ENCODE measurements around the gene B3GNT5.

B3GNT5 gene

GRCh38 chr3:183287301-183287971 is 34.4 kb downstream of the B3GNT5 start:
- no peak overlapping the region for H3K4me3 ChIP-seq (ENCODE audit: low read depth, low read length)

DNA sequence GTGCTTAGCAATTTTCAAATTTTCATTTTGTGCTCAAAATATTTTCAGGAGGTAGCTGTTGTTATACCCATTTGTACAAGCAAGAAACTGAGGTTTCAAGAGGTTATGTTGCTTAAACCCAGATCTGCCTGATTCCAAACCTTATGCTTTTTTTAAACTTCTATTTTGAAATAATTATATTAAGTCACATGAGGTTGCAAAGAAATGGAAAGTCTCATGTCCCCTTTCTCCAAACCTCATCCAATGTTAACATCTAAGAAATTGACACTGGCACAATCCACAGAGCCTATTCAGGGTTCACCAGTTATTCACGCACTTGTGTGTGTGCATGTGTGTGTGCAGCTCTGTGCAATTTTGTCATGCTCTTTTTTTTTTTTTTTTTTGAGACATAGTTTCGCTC is 35.1 kb downstream of the B3GNT5 start:
- H3K4me3 ChIP-seq (ENCODE audit: low read depth, low read length) = no peak overlapping the region

- no peak overlapping the region for H3K4me3 ChIP-seq (ENCODE audit: low read depth, low read length)
Measured at GRCh38 chr3:183290216-183290615, 37.2 kb downstream of the B3GNT5 start.

- no peak overlapping the region for H3K4me3 ChIP-seq (ENCODE audit: low read depth, low read length)
Measured at GRCh38 chr3:183291497-183292031, 38.5 kb downstream of the B3GNT5 start.

DNA sequence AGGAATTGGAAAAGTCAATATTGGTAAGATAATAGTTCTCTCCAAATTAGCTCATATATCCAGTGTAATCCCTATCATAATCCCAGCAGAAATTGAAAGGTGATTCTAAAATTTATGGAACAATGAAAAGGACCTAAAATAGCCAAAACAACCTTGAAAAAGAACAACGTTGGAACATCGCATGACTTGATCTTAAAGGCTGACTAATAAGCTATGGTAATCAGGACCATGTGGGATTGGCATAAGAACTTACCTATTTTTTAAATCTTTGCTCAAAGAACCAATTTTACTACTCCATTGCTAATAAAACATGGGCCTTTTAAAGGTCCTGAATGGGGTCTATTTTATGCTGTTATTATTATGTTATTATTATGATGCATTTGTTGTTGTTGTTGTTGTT is 40.9 kb downstream of the B3GNT5 start:
- no peak overlapping the region for H3K4me3 ChIP-seq (ENCODE audit: low read depth, low read length)

DNA sequence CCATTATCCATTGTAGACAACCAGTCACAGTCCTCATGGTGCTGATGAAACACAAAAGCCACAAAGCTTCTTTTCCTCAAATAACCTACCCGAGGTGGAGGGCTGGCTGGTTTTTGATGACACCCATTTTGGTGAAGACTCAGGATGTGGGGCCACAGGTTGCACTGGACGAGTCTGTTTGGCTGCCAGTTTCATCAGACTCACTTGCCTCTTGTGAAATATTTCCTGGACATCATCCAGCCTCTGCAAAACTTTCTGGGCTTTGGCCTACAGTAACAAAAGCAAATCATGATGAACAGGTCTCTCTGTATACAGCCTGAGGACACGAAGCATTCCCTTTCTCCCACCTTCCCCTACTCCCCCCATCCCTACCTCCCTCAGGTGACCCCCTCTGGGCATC is 42.2 kb downstream of the B3GNT5 start:
- H3K4me3 ChIP-seq (ENCODE audit: low read depth, low read length) = no peak overlapping the region

DNA sequence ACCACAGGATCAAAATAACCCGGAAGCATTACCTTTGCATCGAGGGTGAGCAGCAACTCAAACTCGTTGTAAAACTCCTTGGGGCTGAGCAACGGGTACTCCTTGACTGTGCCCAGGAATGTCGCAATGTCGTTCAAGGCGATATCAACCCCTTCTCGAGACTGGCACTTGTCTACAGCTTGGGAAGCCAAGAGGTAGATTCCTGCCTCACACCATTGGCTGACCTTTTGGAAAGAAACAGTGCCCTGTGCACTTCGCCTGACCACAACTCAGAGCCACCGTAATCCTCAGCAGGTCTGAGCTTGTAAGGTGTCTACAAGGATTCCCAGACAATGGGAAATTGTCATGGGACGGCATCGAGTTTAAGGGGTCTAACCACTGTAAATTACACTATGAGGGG is 43.9 kb downstream of the B3GNT5 start:
- no peak overlapping the region for H3K4me3 ChIP-seq (ENCODE audit: low read depth, low read length)

GRCh38 chr3:183298701-183299153 is 45.7 kb downstream of the B3GNT5 start:
- no peak overlapping the region for H3K4me3 ChIP-seq (ENCODE audit: low read depth, low read length)

DNA sequence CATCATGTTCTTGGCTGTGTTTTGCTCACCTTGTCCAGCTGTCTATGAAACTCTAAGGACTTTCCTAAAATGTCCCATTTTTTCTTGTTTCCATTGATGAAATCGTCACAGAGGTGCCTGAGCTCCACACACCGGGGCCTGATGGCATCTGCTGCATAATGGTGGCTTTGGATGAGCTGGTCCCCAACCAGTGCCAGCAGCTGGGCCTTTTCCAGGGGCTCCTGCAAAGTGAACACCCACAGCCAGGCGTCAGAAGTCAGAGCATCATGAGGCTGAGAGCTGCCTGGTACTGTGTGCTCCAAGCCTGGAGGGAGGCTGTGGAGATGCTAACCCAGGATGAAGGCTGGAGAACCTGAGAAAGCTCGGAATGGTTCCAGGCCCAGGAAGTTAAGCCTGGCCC is 46.9 kb downstream of the B3GNT5 start:
- no peak overlapping the region for H3K4me3 ChIP-seq (ENCODE audit: low read depth, low read length)

DNA sequence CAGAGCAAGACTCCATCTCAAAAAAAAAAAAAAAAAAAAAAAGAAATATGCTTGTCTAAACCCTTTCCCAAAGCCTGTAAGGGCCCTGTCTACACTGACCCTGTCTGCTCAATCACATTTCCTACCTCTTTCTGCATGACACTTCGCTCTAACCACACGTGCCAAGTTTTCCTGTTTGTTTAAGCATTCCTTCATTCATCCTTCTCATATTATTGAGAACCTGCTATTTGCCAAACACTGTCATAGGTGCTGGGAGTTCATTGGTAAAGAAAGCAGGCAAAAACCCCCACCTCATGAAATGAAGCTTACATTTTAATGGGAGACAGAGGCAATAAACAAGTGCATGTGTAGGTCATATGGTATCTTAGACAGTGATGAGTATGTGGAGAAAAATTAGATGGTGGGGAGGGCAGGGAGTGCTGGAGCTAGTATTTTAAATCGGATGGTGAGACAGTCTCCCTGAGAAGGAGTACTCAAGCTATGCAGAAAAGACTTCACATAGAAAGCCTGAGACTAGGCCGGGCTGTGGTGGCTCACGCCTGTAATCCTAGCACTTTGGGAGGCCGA is 48.0 kb downstream of the B3GNT5 start:
- H3K4me3 ChIP-seq (ENCODE audit: low read depth, low read length) = no peak overlapping the region

DNA sequence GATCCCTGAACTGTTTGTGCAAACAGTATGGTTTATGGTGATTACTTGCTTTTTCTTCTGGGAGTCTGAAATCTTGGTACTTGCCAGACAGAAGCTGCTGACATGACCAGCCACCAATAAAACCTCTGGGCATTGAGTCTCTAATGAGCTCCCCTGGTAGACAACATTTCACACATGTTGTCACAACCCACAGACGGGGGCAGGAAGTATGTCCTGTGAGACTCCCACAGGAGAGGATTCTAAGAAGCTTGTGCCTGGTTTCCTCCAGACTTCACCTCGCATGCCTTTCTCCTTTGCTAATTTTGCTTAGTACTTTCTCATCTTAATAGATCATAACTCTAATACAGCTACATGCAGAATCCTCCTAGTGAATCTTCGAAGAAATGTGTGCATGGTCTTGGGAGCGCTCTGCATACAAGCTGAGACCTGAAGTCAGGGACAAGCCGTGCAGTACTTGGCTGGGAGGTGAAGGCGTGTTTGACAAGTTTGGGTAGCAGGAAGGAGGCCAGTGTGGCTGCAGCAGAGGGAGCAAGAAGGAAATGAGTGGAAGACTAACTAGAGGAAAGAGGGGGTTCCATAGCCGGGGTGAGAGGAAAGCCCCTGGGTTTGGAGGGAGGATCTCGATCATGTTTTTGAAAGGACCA is 49.0 kb downstream of the B3GNT5 start:
- no peak overlapping the region for H3K4me3 ChIP-seq (ENCODE audit: low read depth, low read length)

- H3K4me3 ChIP-seq (ENCODE audit: low read depth, low read length) = no peak overlapping the region
Measured at GRCh38 chr3:183303690-183304089, 50.6 kb downstream of the B3GNT5 start.

DNA sequence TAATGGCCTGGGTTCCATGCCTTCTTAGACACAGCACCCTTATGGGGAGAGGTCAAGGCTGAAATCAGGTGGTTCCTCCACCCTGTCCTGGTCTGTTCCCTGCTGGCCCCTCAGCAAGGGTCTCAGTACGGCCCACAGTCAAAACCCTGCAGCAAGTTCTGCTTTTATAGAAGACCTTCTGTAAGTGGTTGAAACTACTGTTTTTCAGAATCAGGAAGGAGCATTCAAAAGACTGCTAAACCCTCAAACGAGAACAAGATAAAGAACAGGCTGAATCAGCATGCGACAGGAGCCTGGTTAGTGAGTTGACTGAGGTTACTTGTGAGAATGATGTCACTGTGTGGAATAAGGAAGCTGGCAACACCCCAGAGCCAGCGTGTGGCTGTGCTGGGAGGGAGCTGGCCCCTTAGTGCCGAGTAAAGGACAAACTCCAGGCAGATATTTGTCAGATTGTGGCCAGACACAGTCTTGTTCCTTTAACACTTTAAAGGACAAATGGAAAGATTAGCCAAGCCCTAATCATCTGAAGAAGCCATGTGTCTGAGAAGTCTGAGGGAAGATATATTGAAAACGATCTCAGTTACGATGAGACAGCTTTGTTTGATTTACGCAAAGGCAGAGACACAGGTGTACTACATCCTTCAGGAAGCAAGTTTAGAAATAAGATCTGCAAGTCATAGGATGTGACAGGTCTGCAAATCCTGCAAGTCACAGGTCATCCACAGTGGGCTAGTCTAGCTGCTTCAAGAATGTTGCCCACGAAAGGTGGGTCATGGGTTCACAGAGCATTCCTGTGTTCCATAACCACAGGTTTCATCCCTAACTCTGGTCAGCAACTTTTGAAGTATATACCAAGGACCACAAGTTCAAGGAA is 54.0 kb downstream of the B3GNT5 start:
- no peak overlapping the region for H3K4me3 ChIP-seq (ENCODE audit: low read depth, low read length)

DNA sequence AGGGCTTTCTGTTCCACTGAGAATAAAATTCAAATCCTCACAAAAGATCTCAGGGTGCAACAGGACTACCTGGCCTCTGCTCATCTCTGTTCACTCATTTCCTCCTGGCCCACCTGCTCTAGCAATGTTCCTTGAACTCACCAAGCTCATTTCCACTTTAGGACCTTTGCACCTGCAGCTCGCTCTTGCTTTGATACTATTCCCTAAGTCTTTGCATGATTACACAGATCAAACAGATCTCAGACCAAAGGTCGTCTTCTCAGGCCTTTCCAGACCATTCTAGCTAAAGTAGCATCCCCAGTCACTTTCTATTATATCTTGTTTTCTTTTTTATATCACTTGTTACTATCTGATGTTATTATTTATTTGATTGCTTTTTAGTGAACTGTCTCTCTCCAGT is 54.7 kb downstream of the B3GNT5 start:
- H3K4me3 ChIP-seq (ENCODE audit: low read depth, low read length) = no peak overlapping the region

DNA sequence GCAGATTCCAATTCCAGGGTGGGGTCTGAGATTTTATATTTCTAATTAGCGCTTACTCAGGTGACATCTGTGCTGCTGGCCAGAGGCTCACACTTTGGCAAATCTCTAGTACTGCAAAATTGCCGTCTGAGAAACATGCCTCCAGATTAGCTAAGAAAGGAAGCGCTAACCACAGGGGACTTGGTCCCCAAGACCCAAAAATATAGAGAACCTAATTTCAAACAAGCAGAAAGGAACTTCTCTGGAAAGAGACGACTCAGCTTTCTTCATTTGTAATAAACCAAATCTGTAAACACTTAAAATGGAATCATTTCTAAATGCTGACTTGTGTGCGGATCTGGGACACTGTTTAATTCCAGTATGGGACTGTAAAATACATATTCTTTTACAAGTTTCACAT is 55.7 kb downstream of the B3GNT5 start:
- no peak overlapping the region for H3K4me3 ChIP-seq (ENCODE audit: low read depth, low read length)

DNA sequence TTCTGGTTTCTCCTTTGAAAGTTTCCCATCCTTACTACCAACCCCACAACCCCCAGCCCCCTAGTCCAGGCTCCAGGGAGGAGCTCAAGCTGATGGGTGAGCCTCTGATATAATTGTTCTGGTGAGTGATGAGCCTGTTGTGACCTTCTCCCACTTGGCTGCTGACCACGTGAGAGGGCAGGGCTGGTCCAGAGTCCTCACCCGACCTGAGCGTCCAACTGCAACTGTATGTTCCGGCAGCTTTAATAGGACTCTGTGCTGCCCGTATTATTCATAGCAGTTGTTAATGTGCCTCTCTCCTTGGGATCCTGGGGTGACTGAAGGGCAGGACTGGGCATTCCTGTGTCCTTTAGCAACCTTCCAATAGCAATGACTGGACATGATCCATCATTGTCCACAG is 56.2 kb downstream of the B3GNT5 start:
- H3K4me3 ChIP-seq (ENCODE audit: low read depth, low read length) = no peak overlapping the region

- no peak overlapping the region for H3K4me3 ChIP-seq (ENCODE audit: low read depth, low read length)
Measured at GRCh38 chr3:183310936-183311335, 57.9 kb downstream of the B3GNT5 start.

DNA sequence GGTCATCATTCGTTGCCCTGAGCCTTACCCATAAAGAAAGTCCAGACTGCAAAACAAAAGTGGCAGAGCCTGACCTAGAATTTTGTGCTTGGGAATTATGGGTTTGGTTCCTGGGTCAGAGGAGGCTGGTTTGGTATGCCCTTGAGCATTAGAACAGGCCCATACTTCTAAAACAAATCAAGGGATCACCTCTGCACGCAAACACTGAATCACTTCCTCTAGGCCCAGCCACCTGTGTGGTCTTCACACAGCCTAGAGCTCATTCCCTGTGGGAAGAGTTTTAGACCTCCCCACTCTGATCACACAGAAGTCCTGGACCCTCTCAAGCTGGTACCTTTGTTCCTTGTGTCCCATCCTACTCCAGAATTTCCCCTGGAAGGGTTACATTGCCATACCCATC is 59.4 kb downstream of the B3GNT5 start:
- no peak overlapping the region for H3K4me3 ChIP-seq (ENCODE audit: low read depth, low read length)

DNA sequence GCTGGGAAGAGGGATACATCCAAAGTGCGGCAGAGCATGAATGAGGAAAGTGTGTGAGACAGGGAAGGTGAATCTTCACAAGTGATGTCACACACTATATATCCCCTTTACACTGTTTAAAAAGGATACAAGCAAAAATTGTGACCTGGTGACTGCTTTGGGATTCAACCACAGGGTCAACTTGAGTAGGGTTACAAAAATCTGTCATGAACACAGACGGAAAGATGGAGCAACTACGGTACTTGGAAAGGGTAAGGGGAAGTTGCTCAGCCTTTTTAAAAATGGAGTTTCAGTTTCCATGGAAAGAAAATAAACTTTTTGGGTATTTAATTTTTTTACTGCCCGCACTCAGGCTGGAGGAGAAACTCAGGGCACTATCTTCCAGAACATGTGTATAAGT is 60.3 kb downstream of the B3GNT5 start:
- no peak overlapping the region for H3K4me3 ChIP-seq (ENCODE audit: low read depth, low read length)

GRCh38 chr3:183313764-183314163 is 60.7 kb downstream of the B3GNT5 start:
- H3K4me3 ChIP-seq (ENCODE audit: low read depth, low read length) = no peak overlapping the region

DNA sequence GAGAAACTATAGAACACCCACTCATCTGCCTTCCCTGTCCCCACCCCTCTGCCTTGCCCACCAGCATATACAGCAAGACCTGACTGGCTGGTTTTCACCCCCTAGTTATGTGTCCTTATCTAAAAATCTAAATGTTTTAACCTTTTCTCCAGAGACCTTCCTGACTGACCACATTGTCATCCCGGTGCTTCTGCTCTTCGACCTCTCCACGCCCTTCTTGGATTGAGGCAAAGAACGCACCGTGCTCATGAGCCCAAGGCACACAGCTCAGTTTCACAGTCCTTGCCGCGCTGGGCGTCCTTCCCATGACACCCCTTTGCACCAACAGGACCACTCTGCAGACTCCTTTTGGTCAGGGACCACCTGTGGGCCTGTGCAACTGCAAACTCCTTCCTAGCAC is 62.7 kb downstream of the B3GNT5 start:
- no peak overlapping the region for H3K4me3 ChIP-seq (ENCODE audit: low read depth, low read length)
